Eye (tissue), 1 donor: ENCODE measurements around the gene ZNF597.
"Not testable (repeated sequence)": the region's sequence is repeated elsewhere in the genome, so short reads cannot be mapped to it uniquely, and the experiment has no call there.

Source experiments
- DNase-seq: peaks from one replicate; pipeline ENCODE4 v3.0.0-alpha.2; 2015

Gene ZNF597

GRCh38 chr16:3475604-3476375, 32.5 kb upstream of the ZNF597 start:
- DNase-seq: no peak

- DNase-seq: not testable (repeated sequence)
Measured at GRCh38 chr16:3474870-3475269, 31.6 kb upstream of the ZNF597 start.

- DNase-seq: no peak
Measured at GRCh38 chr16:3474136-3474779, 31.0 kb upstream of the ZNF597 start.

GRCh38 chr16:3473596-3473943, 30.3 kb upstream of the ZNF597 start:
- DNase-seq: not testable (repeated sequence)

GRCh38 chr16:3472878-3473595, 29.7 kb upstream of the ZNF597 start:
- no peak for DNase-seq

- DNase-seq: no peak
Measured at GRCh38 chr16:3471518-3472176, 28.3 kb upstream of the ZNF597 start.

GRCh38 chr16:3470723-3471122, 27.4 kb upstream of the ZNF597 start:
- no peak for DNase-seq

- DNase-seq: no peak
Measured at GRCh38 chr16:3469736-3470135, 26.4 kb upstream of the ZNF597 start.

- DNase-seq: no peak
Measured at GRCh38 chr16:3468501-3468900, 25.2 kb upstream of the ZNF597 start.

- DNase-seq: no peak
Measured at GRCh38 chr16:3467921-3468320, 24.6 kb upstream of the ZNF597 start.

GRCh38 chr16:3467182-3467581, 23.9 kb upstream of the ZNF597 start:
- no peak for DNase-seq

- no peak for DNase-seq
Measured at GRCh38 chr16:3465911-3466584, 22.7 kb upstream of the ZNF597 start.

- no peak for DNase-seq
Measured at GRCh38 chr16:3465301-3465700, 22.0 kb upstream of the ZNF597 start.

GRCh38 chr16:3461151-3461550, 17.8 kb upstream of the ZNF597 start:
- peak; percentile 32 for DNase-seq

- DNase-seq: no peak
Measured at GRCh38 chr16:3460585-3460984, 17.3 kb upstream of the ZNF597 start.

GRCh38 chr16:3460121-3460520, 16.8 kb upstream of the ZNF597 start:
- DNase-seq: no peak

GRCh38 chr16:3459401-3460090, 16.2 kb upstream of the ZNF597 start:
- no peak for DNase-seq

- no peak for DNase-seq
Measured at GRCh38 chr16:3458852-3459361, 15.6 kb upstream of the ZNF597 start.

- peak; percentile 66 for DNase-seq
Measured at GRCh38 chr16:3458278-3458851, 15.1 kb upstream of the ZNF597 start.

GRCh38 chr16:3457434-3458252, 14.3 kb upstream of the ZNF597 start:
- DNase-seq: peak; percentile 97
